Uterus (tissue), 2 donors: ENCODE data around the gene ACOT11.

Experiments
- POLR2A ChIP-seq, 2 donors: fragments of 450-650 bp; IDR thresholded peaks; one replicate each; pipeline ENCODE4 v1.6.1; 2016; ENCODE audit warnings: antibody characterized with exemption in 2 of 2, mild to moderate bottlenecking in 1 of 2, moderate library complexity in 1 of 2
- TF ChIP-seq, protein P1 (sequence below), 4 experiments: fragments of 200-600 bp in 2 of 4; fragments of 450-650 bp in 2 of 4; sonication (generic) in 2 of 4; IDR thresholded peaks; one replicate each; pipeline ENCODE4 v1.5.1; 2016 to 2019; ENCODE audit warnings: antibody characterized with exemption in 4 of 4, mild to moderate bottlenecking in 2 of 4, moderate library complexity in 1 of 4

DNA sequence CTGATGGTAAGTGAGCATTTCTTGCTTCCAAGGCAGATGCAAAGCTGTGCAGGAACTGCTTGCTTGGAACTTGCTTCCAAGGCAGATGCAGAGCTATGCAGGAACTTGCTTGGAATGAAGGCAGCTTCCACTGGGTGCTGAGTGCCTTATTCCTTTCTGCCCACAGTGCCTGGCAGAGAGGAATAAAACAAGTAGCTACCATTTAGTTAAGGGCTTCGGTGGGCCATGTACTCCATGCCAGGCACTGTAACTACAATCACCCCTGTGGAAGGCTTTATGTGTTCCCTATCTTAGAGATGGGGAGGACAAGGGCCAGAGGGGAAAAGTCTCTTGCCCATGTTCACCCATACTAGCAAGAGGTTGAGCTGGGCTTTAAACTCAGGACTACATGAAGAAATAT, 101.9 kb downstream of the ACOT11 start:
- TF ChIP-seq, protein P1, sequence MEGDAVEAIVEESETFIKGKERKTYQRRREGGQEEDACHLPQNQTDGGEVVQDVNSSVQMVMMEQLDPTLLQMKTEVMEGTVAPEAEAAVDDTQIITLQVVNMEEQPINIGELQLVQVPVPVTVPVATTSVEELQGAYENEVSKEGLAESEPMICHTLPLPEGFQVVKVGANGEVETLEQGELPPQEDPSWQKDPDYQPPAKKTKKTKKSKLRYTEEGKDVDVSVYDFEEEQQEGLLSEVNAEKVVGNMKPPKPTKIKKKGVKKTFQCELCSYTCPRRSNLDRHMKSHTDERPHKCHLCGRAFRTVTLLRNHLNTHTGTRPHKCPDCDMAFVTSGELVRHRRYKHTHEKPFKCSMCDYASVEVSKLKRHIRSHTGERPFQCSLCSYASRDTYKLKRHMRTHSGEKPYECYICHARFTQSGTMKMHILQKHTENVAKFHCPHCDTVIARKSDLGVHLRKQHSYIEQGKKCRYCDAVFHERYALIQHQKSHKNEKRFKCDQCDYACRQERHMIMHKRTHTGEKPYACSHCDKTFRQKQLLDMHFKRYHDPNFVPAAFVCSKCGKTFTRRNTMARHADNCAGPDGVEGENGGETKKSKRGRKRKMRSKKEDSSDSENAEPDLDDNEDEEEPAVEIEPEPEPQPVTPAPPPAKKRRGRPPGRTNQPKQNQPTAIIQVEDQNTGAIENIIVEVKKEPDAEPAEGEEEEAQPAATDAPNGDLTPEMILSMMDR (IDR thresholded peaks at IDR 0.05): no peak
- TF ChIP-seq POLR2A (IDR thresholded peaks at IDR 0.05): no peak
